Sigmoid colon (tissue), 4 donors: ENCODE measurements around the gene KIAA1614.

ENCODE experiments used
- CTCF ChIP-seq, 4 experiments: fragments of 450-650 bp in 3 of 4; fragments of 200-600 bp in 1 of 4; IDR thresholded peaks; one replicate each; pipeline ENCODE4 v1.5.1; 2016 to 2019; ENCODE audit warnings: antibody characterized with exemption in 4 of 4, mild to moderate bottlenecking in 3 of 4, moderate library complexity in 2 of 4
- EP300 ChIP-seq, 4 donors: sonication (generic); formaldehyde crosslinking; IDR thresholded peaks; one replicate each; pipeline ENCODE4 v1.6.1; 2017; ENCODE audit warnings: antibody characterized with exemption in 4 of 4
- POLR2A ChIP-seq, 2 donors: fragments of 450-650 bp; IDR thresholded peaks; one replicate each; pipeline ENCODE4 v1.6.1; 2016; ENCODE audit warnings: antibody characterized with exemption in 2 of 2, mild to moderate bottlenecking in 2 of 2, moderate library complexity in 2 of 2
- POLR2AphosphoS5 ChIP-seq, 4 donors: sonication (generic); formaldehyde crosslinking; IDR thresholded peaks; one replicate each; pipeline ENCODE4 v1.6.1; 2017; ENCODE audit warnings: antibody characterized with exemption in 4 of 4

DNA sequence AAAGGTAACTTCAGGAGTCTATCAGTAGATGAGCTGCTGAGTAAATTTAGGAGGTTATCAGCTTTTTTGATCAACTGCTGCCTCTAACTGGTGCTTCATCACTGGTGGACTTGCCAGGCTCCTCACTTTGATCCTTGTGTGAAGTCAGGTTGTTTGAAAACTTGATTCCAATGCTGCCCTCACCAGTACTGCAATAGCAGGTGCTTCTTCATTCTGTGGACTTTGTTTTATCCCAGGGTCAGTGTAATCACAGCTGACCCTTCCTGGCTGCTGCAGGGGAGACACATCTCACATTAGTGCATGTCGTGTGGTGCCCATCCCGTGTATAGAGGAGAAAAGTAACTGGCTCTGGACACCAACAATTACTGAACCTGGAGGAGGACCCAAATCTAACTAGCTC lies 20.0 kb upstream of the KIAA1614 start:
- TF ChIP-seq CTCF (IDR thresholded peaks at IDR 0.05) (no peak), POLR2AphosphoS5 (IDR thresholded peaks at IDR 0.05) (no peak), EP300 (IDR thresholded peaks at IDR 0.05) (no peak), POLR2A (IDR thresholded peaks at IDR 0.05) (no peak)
